ENCODE data around the gene CFAP119. TPM values are rescaled to one million over a fixed set of nuclear protein-coding genes. Genes with fewer than 3 reads are reported as not detected.
A peak's percentile ranks its signal among the peaks of the same experiment; 100 is the strongest.

The CFAP119 gene
- total RNA-seq, 1 donor: 2.9 TPM

- peak; percentile 97 for DNase-seq (ENCODE audit: insufficient read length, low spot score, missing footprints)
These were observed 43.7 kb upstream of the CFAP119 start for GRCh38 chr16:30805370-30806169.

GRCh38 chr16:30805056-30805369, 43.2 kb upstream of the CFAP119 start:
- Histone ChIP-seq H3K36me3 (ENCODE audit: insufficient read depth, low read length) (no peaks in the 10 kb centered on the region), H3K9me3 (ENCODE audit: low read depth, low read length) (no peaks in the 10 kb centered on the region), H3K79me2 (ENCODE audit: insufficient read depth, low read length) (peaks cover 3% of the 10 kb centered on the region), H3K4me2 (ENCODE audit: insufficient read depth, low read length) (peak overlapping the region; percentile 95), H3K4me3 (ENCODE audit: insufficient read depth, low read length) (peak overlapping the region; percentile 90), H2AFZ (ENCODE audit: low read length) (peak overlapping the region; percentile 100), H4K20me1 (ENCODE audit: insufficient read depth, low read length) (no peaks in the 10 kb centered on the region), H3K4me1 (ENCODE audit: insufficient read depth, low read length) (peaks cover 8% of the 10 kb centered on the region), H3K27me3 (ENCODE audit: insufficient read depth, low read length) (no peaks in the 10 kb centered on the region), H3K27ac (ENCODE audit: low read depth, low read length) (peak overlapping the region; percentile 69)
- DNase-seq (ENCODE audit: insufficient read length, low spot score, missing footprints): no peak
- TF ChIP-seq, protein P1, sequence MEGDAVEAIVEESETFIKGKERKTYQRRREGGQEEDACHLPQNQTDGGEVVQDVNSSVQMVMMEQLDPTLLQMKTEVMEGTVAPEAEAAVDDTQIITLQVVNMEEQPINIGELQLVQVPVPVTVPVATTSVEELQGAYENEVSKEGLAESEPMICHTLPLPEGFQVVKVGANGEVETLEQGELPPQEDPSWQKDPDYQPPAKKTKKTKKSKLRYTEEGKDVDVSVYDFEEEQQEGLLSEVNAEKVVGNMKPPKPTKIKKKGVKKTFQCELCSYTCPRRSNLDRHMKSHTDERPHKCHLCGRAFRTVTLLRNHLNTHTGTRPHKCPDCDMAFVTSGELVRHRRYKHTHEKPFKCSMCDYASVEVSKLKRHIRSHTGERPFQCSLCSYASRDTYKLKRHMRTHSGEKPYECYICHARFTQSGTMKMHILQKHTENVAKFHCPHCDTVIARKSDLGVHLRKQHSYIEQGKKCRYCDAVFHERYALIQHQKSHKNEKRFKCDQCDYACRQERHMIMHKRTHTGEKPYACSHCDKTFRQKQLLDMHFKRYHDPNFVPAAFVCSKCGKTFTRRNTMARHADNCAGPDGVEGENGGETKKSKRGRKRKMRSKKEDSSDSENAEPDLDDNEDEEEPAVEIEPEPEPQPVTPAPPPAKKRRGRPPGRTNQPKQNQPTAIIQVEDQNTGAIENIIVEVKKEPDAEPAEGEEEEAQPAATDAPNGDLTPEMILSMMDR (IDR thresholded peaks at IDR 0.05; ENCODE audit: extremely low read depth, low read depth, low read length): no peak

More at GRCh38 chr16:30805370-30806169, 43.7 kb upstream of the CFAP119 start:
- Histone ChIP-seq H2AFZ (ENCODE audit: low read length) (peak overlapping the region; percentile 100), H4K20me1 (ENCODE audit: insufficient read depth, low read length) (no peaks in the 10 kb centered on the region), H3K4me2 (ENCODE audit: insufficient read depth, low read length) (peak overlapping the region; percentile 95), H3K79me2 (ENCODE audit: insufficient read depth, low read length) (peaks cover 3% of the 10 kb centered on the region), H3K27ac (ENCODE audit: low read depth, low read length) (peak overlapping the region; percentile 69), H3K9me3 (ENCODE audit: low read depth, low read length) (no peaks in the 10 kb centered on the region), H3K36me3 (ENCODE audit: insufficient read depth, low read length) (no peaks in the 10 kb centered on the region), H3K27me3 (ENCODE audit: insufficient read depth, low read length) (no peaks in the 10 kb centered on the region), H3K4me1 (ENCODE audit: insufficient read depth, low read length) (peaks cover 8% of the 10 kb centered on the region), H3K4me3 (ENCODE audit: insufficient read depth, low read length) (peak overlapping the region; percentile 90)
- TF ChIP-seq, protein P1 (IDR thresholded peaks at IDR 0.05; ENCODE audit: extremely low read depth, low read depth, low read length): no peak

DNA sequence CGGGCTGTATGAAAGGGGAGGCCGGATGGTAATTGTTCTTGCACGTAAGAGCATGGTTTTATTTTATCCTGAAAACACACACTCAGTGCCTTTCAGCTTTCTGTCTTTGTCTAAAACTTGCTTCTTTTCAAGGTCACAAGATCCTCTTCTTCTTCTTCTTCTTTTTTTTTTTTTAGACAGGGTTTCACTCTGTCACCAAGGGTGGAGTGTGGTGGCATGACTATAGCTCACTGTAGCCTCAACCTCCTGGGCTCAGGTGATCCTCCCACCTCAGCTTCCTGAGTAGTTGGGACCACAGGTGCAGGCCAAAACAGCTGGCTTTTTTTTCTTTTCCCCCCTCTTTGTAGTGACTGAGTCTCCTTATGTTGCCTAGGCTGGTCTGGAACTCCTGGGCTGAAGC, 41.1 kb upstream of the CFAP119 start:
- no peak for DNase-seq (ENCODE audit: insufficient read length, low spot score, missing footprints)
- no peaks in the 10 kb centered on the region for H3K9me3 ChIP-seq (ENCODE audit: low read depth, low read length)
- no peaks in the 10 kb centered on the region for H3K27me3 ChIP-seq (ENCODE audit: insufficient read depth, low read length)
- H3K79me2 ChIP-seq (ENCODE audit: insufficient read depth, low read length): peaks cover 3% of the 10 kb centered on the region
- H4K20me1 ChIP-seq (ENCODE audit: insufficient read depth, low read length): no peaks in the 10 kb centered on the region
- peaks cover 8% of the 10 kb centered on the region for H3K4me1 ChIP-seq (ENCODE audit: insufficient read depth, low read length)
- TF ChIP-seq, protein P1 (IDR thresholded peaks at IDR 0.05; ENCODE audit: extremely low read depth, low read depth, low read length): no peak
- H3K27ac ChIP-seq (ENCODE audit: low read depth, low read length): no peak overlapping the region
- no peak overlapping the region for H3K4me3 ChIP-seq (ENCODE audit: insufficient read depth, low read length)
- H3K4me2 ChIP-seq (ENCODE audit: insufficient read depth, low read length): no peak overlapping the region
- H2AFZ ChIP-seq (ENCODE audit: low read length): no peak overlapping the region
- no peaks in the 10 kb centered on the region for H3K36me3 ChIP-seq (ENCODE audit: insufficient read depth, low read length)

- Histone ChIP-seq H3K27me3 (ENCODE audit: insufficient read depth, low read length) (no peaks in the 10 kb centered on the region), H3K4me3 (ENCODE audit: insufficient read depth, low read length) (no peak overlapping the region), H4K20me1 (ENCODE audit: insufficient read depth, low read length) (no peaks in the 10 kb centered on the region), H2AFZ (ENCODE audit: low read length) (no peak overlapping the region), H3K27ac (ENCODE audit: low read depth, low read length) (no peak overlapping the region), H3K4me1 (ENCODE audit: insufficient read depth, low read length) (no peaks in the 10 kb centered on the region), H3K36me3 (ENCODE audit: insufficient read depth, low read length) (no peaks in the 10 kb centered on the region), H3K79me2 (ENCODE audit: insufficient read depth, low read length) (no peaks in the 10 kb centered on the region), H3K4me2 (ENCODE audit: insufficient read depth, low read length) (no peak overlapping the region), H3K9me3 (ENCODE audit: low read depth, low read length) (no peaks in the 10 kb centered on the region)
- DNase-seq (ENCODE audit: insufficient read length, low spot score, missing footprints): peak; percentile 32
- TF ChIP-seq, protein P1 (IDR thresholded peaks at IDR 0.05; ENCODE audit: extremely low read depth, low read depth, low read length): no peak
These were observed 35.9 kb upstream of the CFAP119 start for GRCh38 chr16:30797670-30798309.
